Neural crest cell (in vitro differentiated cells): Measurements from ENCODE around the gene LARP1. TPM values are rescaled to one million over a fixed set of nuclear protein-coding genes. Genes with fewer than 3 reads are reported as not detected.

Experiments
- DNase-seq: peaks from one replicate; pipeline ENCODE4 v3.0.0; 2021; ENCODE audit warnings: low read depth, mixed read lengths, low spot score
- H3K27ac Mint-ChIP-seq: one replicate; pipeline ENCODE4 v1.8.0; 2021; ENCODE audit warnings: mild to moderate bottlenecking, mixed read lengths; ENCODE audit not compliant: unreplicated experiment
- H3K27me3 Mint-ChIP-seq: 2 replicates; pipeline ENCODE4 v1.8.0; 2021; ENCODE audit warnings: low read depth, mild to moderate bottlenecking, mixed read lengths
- H3K36me3 Mint-ChIP-seq: 2 replicates; pipeline ENCODE4 v1.8.0; 2021; ENCODE audit warnings: low read depth, mild to moderate bottlenecking, mixed read lengths
- H3K4me1 Mint-ChIP-seq: 2 replicates; pipeline ENCODE4 v1.8.0; 2021; ENCODE audit warnings: mixed read lengths
- H3K4me3 Mint-ChIP-seq: one replicate; pipeline ENCODE4 v1.8.0; 2021; ENCODE audit warnings: mild to moderate bottlenecking, mixed read lengths
- H3K9me3 Mint-ChIP-seq: 2 replicates; pipeline ENCODE4 v1.8.0; 2021; ENCODE audit warnings: mixed read lengths
- CTCF ChIP-seq: fragments of 200-600 bp; sonication (generic); conservative IDR thresholded peaks from 2 replicates; pipeline ENCODE4 v1.5.0; 2021; ENCODE audit warnings: antibody characterized with exemption, mild to moderate bottlenecking
- total RNA-seq: library from RNA; stranded (reverse); gene quantifications from 2 replicates; pipeline ENCODE4 v1.2.1, GENCODE V29; 2021

Gene LARP1
- total RNA-seq, 1 donor from 2014 or later = 231 TPM

GRCh38 chr5:154813158-154813557 lies 58.0 kb downstream of the LARP1 start:
- Mint-ChIP-seq H3K4me3 (no peak overlapping the region), H3K36me3 (peaks cover 34% of the 10 kb centered on the region)

GRCh38 chr5:154813736-154814135 lies 58.6 kb downstream of the LARP1 start:
- no peak overlapping the region for H3K27ac Mint-ChIP-seq
- no peaks in the 10 kb centered on the region for H3K9me3 Mint-ChIP-seq
- no peak for DNase-seq
- peaks cover 8% of the 10 kb centered on the region for H3K4me1 Mint-ChIP-seq
- no peak for TF ChIP-seq CTCF
- no peaks in the 10 kb centered on the region for H3K27me3 Mint-ChIP-seq
- H3K36me3 Mint-ChIP-seq = peaks cover 30% of the 10 kb centered on the region
- no peak overlapping the region for H3K4me3 Mint-ChIP-seq

More at GRCh38 chr5:154813158-154813557, 58.0 kb downstream of the LARP1 start:
- Mint-ChIP-seq H3K27ac (no peak overlapping the region), H3K27me3 (no peaks in the 10 kb centered on the region), H3K9me3 (no peaks in the 10 kb centered on the region), H3K4me1 (peaks cover 5% of the 10 kb centered on the region)
- TF ChIP-seq CTCF = no peak
- DNase-seq = no peak

DNA sequence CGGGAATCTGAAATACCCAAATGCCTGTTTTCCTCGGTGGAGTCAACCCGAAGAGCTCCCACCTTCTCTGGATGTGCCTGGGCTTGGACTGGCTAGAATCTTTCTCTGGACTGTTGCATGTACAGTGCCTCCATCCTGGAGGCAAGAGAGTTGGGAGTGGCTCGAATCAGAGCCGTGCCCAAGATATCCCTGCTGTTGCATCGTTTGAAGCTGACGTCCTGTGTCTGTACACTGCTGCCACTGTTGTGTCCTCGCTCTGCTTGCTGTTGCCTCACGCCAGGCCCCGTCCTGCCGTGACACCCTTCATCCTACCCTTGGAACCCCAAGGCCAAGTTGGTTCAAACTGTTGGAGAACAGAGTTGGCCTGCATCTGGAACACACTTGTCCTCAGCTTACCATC lies 59.8 kb downstream of the LARP1 start:
- H3K27me3 Mint-ChIP-seq = no peaks in the 10 kb centered on the region
- no peak for DNase-seq
- peaks cover 30% of the 10 kb centered on the region for H3K36me3 Mint-ChIP-seq
- H3K9me3 Mint-ChIP-seq = no peaks in the 10 kb centered on the region
- TF ChIP-seq CTCF = no peak
- peaks cover 15% of the 10 kb centered on the region for H3K4me1 Mint-ChIP-seq
- no peak overlapping the region for H3K4me3 Mint-ChIP-seq
- peak overlapping the region; percentile 92 for H3K27ac Mint-ChIP-seq

DNA sequence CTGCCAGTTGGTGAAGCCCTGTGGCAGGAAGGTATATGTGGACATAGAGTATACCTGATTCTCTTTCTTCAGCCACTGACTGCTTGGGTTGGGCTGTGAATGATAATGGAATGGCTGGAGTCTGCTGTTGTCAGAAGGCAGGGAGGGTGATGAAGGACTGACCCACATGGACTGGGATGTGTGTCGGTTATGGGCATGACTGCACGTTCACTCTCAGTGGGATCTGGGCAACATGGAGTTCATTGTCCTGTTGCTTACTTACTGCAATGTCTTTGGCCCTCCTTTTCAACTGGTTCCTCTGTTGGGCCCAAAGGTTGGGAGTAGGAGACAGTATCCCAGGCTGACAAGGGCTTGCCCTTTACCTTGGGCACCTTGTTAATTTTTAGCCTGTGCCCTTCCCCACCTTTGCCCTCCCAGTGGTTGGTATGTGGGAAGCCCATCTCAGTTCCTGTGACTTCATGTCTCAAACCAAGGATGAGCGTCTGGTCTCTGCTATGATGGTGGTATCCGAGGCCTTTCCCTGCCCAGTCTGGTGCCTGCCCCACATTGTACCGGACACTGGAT lies 60.6 kb downstream of the LARP1 start:
- peaks cover 15% of the 10 kb centered on the region for H3K4me1 Mint-ChIP-seq

GRCh38 chr5:154816891-154817492 lies 61.8 kb downstream of the LARP1 start:
- Mint-ChIP-seq H3K27ac (no peak overlapping the region), H3K4me3 (no peak overlapping the region), H3K9me3 (no peaks in the 10 kb centered on the region), H3K27me3 (no peaks in the 10 kb centered on the region), H3K36me3 (peaks cover 35% of the 10 kb centered on the region), H3K4me1 (peaks cover 19% of the 10 kb centered on the region)
- TF ChIP-seq CTCF = no peak
- no peak for DNase-seq

More for the DNA sequence above, 60.6 kb downstream of the LARP1 start:
- no peak for TF ChIP-seq CTCF
- H3K4me3 Mint-ChIP-seq = no peak overlapping the region
- H3K27ac Mint-ChIP-seq = peak overlapping the region; percentile 50
- H3K36me3 Mint-ChIP-seq = peaks cover 30% of the 10 kb centered on the region
- H3K27me3 Mint-ChIP-seq = no peaks in the 10 kb centered on the region
- DNase-seq = no peak
- H3K9me3 Mint-ChIP-seq = no peaks in the 10 kb centered on the region
